ENCODE measurements around the gene GNA15.

Gene GNA15

DNA sequence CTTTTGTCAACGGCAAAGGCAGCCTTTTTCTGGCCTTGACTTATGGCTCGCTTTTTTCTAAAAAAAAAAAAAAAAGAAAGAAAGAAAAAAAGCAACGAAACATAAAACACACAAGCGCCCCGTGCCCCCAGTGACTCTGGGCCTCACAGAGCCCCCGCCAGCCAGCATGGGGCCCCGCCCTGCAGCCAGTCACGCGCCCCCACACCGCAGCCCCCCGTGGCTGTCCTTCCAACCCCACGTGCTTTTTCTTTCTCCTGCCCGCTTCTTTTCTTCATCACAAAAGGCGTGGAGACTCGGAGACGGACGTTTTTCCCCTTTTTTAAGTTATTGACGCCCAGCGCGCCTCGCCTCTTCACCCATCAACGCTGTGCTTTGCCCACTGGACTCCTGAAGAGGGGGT, 14.4 kb upstream of the GNA15 start:
- DNase-seq (ENCODE audit: low spot score), result no peak

- DNase-seq (ENCODE audit: low spot score), result no peak
Measured at GRCh38 chr19:3121821-3122511, 13.9 kb upstream of the GNA15 start.

DNA sequence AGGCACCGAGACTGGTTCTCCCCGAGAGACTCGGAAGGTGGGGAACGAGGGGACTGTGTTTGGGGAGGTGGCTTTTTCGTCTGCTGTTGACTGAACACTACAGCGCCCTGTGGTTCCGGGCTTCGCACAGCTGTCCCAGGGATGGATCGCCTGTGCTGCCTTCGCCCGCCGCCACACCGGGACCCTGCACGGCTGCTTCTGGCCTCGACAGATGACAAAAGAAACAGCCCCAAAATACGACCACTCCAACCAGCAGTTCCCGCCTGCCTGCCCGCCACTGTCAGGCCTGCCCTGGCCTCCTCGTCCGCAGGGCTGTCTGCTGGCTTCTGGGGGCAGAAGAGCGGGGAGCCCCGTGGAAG, 13.3 kb upstream of the GNA15 start:
- no peak for DNase-seq (ENCODE audit: low spot score)

GRCh38 chr19:3123088-3123721, 12.6 kb upstream of the GNA15 start:
- DNase-seq (ENCODE audit: low spot score), result no peak

DNA sequence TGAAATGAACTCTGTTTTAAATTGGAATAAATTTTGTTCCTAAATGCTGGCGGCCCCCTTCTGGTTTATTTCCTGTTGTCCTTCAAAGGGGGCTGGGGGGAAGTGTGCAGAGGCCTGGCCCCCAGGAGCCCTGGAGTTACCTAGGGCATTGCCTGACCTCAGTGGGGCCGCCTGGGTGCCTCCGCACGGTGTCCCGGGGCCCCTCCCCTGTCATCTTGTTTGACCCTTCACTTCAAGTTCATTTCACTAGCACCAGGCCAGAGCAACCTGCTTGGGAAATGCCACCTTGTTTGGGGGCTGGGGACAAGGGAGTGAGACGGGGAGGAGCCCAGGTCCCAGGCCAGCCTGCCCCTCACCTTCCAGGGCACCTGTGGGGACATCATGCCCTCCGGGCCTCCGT, 11.9 kb upstream of the GNA15 start:
- no peak for DNase-seq (ENCODE audit: low spot score)

DNA sequence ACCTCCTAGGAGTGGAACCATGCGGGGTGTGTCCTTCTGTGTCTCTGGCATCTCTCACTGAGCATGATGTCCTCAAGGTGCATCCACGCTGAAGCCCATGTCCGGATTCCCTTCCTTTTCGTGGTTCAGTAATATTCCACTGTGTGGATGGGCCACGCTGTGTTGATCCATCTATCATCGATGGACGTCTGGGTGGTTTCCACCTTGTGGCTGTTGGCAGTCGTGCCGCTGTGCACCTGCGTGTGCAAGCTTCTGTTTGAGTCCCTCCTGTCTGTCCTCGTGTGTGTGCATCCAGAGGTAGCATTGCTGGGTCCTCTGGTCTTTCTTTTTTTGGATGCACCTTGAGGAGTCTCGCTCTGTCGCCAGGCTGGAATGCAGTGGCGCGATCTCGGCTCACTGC, 11.2 kb upstream of the GNA15 start:
- DNase-seq (ENCODE audit: low spot score), result peak; percentile 59

- peak; percentile 84 for DNase-seq (ENCODE audit: low spot score)
Measured at GRCh38 chr19:3125900-3126524, 9.8 kb upstream of the GNA15 start.

GRCh38 chr19:3129112-3129511, 6.7 kb upstream of the GNA15 start:
- DNase-seq (ENCODE audit: low spot score), result peak; percentile 28

DNA sequence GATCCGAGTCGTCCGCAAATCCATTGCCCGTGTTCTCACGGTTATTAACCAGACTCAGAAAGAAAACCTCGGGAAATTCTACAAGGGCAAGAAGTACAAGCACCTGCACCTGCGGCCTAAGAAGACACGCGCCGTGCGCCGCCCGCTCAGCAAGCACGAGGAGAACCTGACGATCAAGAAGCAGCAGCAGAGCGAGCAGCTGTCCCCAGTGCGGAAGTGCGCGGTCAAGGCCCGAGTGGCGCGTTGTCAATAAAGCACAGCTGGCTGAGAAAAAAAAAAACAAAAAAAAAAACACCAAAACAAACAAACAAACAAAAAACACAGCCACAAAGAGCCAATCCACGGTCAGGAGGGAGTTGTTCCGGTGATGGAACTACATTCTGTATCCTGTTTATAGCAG, 4.7 kb upstream of the GNA15 start:
- no peak for DNase-seq (ENCODE audit: low spot score)

- DNase-seq (ENCODE audit: low spot score), result peak; percentile 74
Measured at GRCh38 chr19:3132971-3133792, 2.7 kb upstream of the GNA15 start.

DNA sequence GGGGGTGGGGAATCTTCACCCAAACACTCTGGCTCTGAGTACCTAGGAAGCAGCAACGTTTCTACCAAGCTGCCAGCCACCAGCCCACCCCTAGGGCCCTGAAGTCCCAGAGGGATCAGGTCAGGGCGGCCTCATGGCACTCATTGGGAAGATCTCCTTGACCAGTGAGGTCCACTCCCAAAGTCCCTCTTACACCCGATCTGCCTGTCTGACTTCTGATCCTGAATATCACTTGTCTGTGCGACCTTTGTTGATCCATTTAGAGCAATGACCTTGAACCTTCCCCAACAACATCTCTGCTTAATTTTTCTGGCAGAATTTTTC, 2.1 kb upstream of the GNA15 start:
- DNase-seq (ENCODE audit: low spot score), result no peak

DNA sequence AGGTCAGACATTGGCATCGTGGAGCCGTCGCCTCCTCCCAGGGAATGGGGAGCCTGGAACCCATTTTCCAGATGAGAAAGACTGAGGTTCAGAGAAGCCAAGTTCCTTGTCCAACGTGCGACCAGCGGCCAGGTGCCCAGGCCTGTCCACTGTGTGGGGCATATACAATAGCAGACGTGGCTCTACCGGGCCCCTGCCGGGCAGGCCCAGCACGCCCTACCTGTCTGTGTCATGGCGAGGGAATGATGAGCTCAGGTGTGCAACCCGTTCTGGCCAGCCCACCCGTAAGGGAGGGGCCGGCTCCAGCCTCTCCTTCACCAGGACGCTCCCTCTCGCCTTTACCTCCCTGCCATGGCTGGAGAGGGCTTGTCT, 837 bp downstream of the GNA15 start:
- no peak for DNase-seq (ENCODE audit: low spot score)

DNA sequence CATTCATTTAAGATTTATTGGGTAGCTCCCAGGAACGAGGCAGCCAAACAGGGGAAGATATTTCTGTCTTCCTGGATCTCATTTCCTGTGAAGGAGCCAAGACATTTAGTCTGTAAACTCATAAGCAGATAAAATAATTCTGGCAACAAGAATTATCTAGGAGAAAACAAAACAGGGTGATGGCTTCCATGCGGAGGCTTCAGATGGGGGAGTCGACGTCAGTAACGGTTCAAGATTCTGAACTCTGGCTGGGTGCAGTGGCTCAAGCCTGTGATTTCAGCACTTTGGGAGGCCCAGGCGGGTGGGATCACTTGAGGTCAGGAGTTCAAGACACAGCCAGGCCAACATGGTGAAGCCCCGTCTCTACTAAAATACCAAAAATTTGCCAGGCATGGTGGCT, 1.3 kb downstream of the GNA15 start:
- DNase-seq (ENCODE audit: low spot score), result no peak

GRCh38 chr19:3138268-3138667, 2.4 kb downstream of the GNA15 start:
- DNase-seq (ENCODE audit: low spot score), result no peak

- no peak for DNase-seq (ENCODE audit: low spot score)
Measured at GRCh38 chr19:3140667-3141038, 4.8 kb downstream of the GNA15 start.

GRCh38 chr19:3142292-3142670, 6.4 kb downstream of the GNA15 start:
- no peak for DNase-seq (ENCODE audit: low spot score)

DNA sequence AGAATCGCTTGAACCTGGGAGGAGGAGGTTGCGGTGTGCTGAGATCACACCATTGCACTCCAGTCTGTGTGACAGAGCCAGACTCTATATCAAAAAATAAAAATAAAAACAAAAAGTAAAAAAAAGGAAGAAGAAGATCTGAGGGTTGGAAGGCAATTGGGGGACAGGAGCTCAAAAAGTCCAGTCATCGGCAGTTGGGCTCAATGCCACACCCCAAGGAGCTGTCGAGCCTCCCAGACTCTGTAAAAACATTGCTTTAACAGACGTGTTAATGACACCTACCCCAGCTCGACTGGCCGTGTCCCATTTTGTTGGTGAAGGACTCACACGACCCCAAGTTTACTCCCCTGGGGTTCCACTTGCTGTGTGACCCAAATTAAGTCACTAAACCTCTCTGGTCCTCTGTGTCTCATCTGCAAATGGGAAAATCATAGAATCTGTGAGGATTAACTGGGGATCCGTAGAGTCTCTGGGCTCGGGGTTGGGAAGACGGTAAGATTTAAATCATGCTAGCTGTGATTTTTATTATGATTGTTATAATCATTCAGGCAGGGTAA, 7.0 kb downstream of the GNA15 start:
- no peak for DNase-seq (ENCODE audit: low spot score)

GRCh38 chr19:3145909-3146676, 10.3 kb downstream of the GNA15 start:
- no peak for DNase-seq (ENCODE audit: low spot score)

DNA sequence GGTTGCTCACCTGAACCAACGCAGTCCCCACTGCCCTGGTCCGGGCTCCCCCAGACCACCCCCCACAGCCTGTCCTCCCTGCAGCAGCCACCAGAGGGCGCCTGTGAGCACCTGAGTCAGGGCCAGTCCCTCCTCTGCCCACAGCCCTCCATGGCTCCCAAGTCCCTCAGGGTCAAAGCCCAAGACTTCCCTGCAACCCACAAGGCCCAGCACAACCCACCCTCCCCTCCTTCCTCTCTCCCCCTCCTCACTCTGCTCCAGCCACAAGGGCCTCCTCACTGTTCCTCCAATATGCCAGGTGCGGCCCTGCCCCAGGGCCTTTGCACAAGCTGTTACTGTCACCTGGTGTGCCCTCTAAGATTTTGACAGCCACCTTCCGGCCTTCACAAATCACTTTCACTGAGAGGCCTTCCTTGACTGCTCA, 10.9 kb downstream of the GNA15 start:
- DNase-seq (ENCODE audit: low spot score), result peak; percentile 58

- no peak for DNase-seq (ENCODE audit: low spot score)
Measured at GRCh38 chr19:3148503-3148902, 12.7 kb downstream of the GNA15 start.

GRCh38 chr19:3149089-3149488, 13.3 kb downstream of the GNA15 start:
- no peak for DNase-seq (ENCODE audit: low spot score)
